HepG2 (cell line): Measurements from ENCODE around the gene SLC25A43. TPM values are rescaled to one million over a fixed set of nuclear protein-coding genes. Genes with fewer than 3 reads are reported as not detected.

Source experiments
- ATAC-seq: fragments of 200-7000 bp; cut with Tn5 transposase; 3 replicates; pipeline ENCODE4 v1.9.1; 2020; ENCODE audit warnings: mild to moderate bottlenecking, moderate library complexity
- BruUV-seq: library from RNA; stranded (reverse); fragments of 400-500 nt; replicated peaks from 2 replicates; lab custom pipeline; 2021; lab: Mats Ljungman, UMichigan
- CTCF ChIA-PET: fragments of 300-600 bp; formaldehyde crosslinking; extraction: SDS; loops from one replicate; lab custom pipeline; 2021; ENCODE audit warnings: low total read pairs, inconsistent platforms, low intra/inter-chr PET ratio; lab: Yijun Ruan, JAX
- POLR2A ChIA-PET: fragments of 350-600 bp; sonication (Branson Sonifier 250); formaldehyde crosslinking; loops from one replicate; lab custom pipeline; 2020; ENCODE audit warnings: antibody characterized with exemption, inconsistent platforms; lab: Yijun Ruan, JAX
- DNase-seq: peaks from one replicate; pipeline ENCODE4 v3.0.0-alpha.2; 2015; ENCODE audit warnings: low spot score
- FAIRE-seq: peaks from 3 replicates; lab custom pipeline; 2011; peaks lifted over from hg19 to GRCh38; lab: Jason Lieb, UNC
- H2AFZ ChIP-seq: one replicate; pipeline ENCODE4 v1.6.1; 2011; ENCODE audit warnings: low read length, inconsistent platforms
- H3K27ac ChIP-seq: fragments of 300-600 bp; 3 replicates; pipeline ENCODE4 v1.8.0; 2011; ENCODE audit warnings: mixed run types, mild to moderate bottlenecking, mixed read lengths, low read length, inconsistent platforms; ENCODE audit not compliant: insufficient read depth; ENCODE audit errors: extremely low read length
- H3K27me3 ChIP-seq, 2 experiments: fragments of 200-600 bp in 1 of 2; 2 replicates in 1 of 2; 3 replicates in 1 of 2; pipeline versions ENCODE4 v1.6.0 to v1.8.0; 2011; ENCODE audit warnings: low read length in 2 of 2, mild to moderate bottlenecking in 2 of 2, moderate library complexity in 2 of 2, inconsistent platforms in 1 of 2; ENCODE audit not compliant: insufficient read depth in 2 of 2, control insufficient read depth in 1 of 2
- H3K36me3 ChIP-seq, 2 experiments: fragments of 200-600 bp in 1 of 2; replicated peaks in 1 of 2; 2 replicates in 1 of 2; 3 replicates in 1 of 2; pipeline versions ENCODE4 v1.5.1 to v1.8.0; 2011; ENCODE audit warnings: low read length in 2 of 2, inconsistent platforms in 1 of 2; ENCODE audit not compliant: insufficient read depth in 2 of 2, control insufficient read depth in 1 of 2
- H3K4me1 ChIP-seq: 2 replicates; pipeline ENCODE4 v1.5.1; 2012; ENCODE audit warnings: low read length, inconsistent platforms; ENCODE audit not compliant: insufficient read depth
- H3K4me2 ChIP-seq: 2 replicates; pipeline ENCODE4 v1.6.0; 2011; ENCODE audit warnings: low read depth, low read length, inconsistent platforms
- H3K4me3 ChIP-seq, 3 experiments: fragments of 200-600 bp in 1 of 3; sonication (generic), shearing (Covaris generic) in 1 of 3; replicated peaks in 1 of 3; 2 replicates each; pipeline ENCODE4 v1.5.1; 2011 to 2016; ENCODE audit warnings: low read length in 3 of 3, inconsistent platforms in 2 of 3, low read depth in 2 of 3, mild to moderate bottlenecking in 2 of 3, control low read depth in 1 of 3, mixed read lengths in 1 of 3; ENCODE audit not compliant: insufficient read depth in 1 of 3
- H3K79me2 ChIP-seq: one replicate; pipeline ENCODE4 v1.6.1; 2011; ENCODE audit warnings: low read length, inconsistent platforms; ENCODE audit not compliant: insufficient read depth
- H3K9ac ChIP-seq: 2 replicates; pipeline ENCODE4 v1.6.0; 2011; ENCODE audit warnings: mild to moderate bottlenecking, low read depth, low read length, inconsistent platforms; ENCODE audit not compliant: insufficient read depth
- H3K9me3 ChIP-seq: 2 replicates; pipeline ENCODE4 v1.5.1; 2012; ENCODE audit warnings: mild to moderate bottlenecking, low read length
- H4K20me1 ChIP-seq: 2 replicates; pipeline ENCODE4 v1.6.0; 2011; ENCODE audit warnings: inconsistent platforms, mild to moderate bottlenecking, low read length, moderate library complexity; ENCODE audit not compliant: insufficient read depth
- CREB3 ChIP-seq: sonication (generic); formaldehyde crosslinking; IDR thresholded peaks from 2 replicates; pipeline ENCODE4 v1.5.0; 2020; ENCODE audit warnings: missing genetic modification reagents
- DR1 ChIP-seq: sonication (generic); formaldehyde crosslinking; IDR thresholded peaks from 2 replicates; pipeline ENCODE4 v1.8.0; 2021; ENCODE audit warnings: mild to moderate bottlenecking, missing genetic modification reagents, inconsistent platforms
- GABPB1 ChIP-seq: IDR thresholded peaks from 2 replicates; pipeline ENCODE4 v1.6.1; 2016; ENCODE audit warnings: mild to moderate bottlenecking, missing genetic modification reagents, moderate library complexity, missing compliant biosample characterization
- HNF4G ChIP-seq, 2 experiments: sonication (generic) in 1 of 2; formaldehyde crosslinking in 1 of 2; IDR thresholded peaks; 2 replicates each; pipeline versions ENCODE4 v1.4.0 to v1.6.1; 2011 to 2020; ENCODE audit warnings: borderline replicate concordance in 2 of 2, low read depth in 2 of 2, mild to moderate bottlenecking in 2 of 2, low read length in 1 of 2, missing genetic modification reagents in 1 of 2, moderate library complexity in 1 of 2
- PHF5A ChIP-seq: IDR thresholded peaks from one replicate; pipeline ENCODE4 v1.6.1; 2018; ENCODE audit warnings: low read depth, missing genetic modification reagents; ENCODE audit not compliant: unreplicated experiment
- TBX2 ChIP-seq: sonication (generic); formaldehyde crosslinking; IDR thresholded peaks from 2 replicates; pipeline ENCODE4 v1.5.0; 2020; ENCODE audit warnings: missing genetic modification reagents, mild to moderate bottlenecking, borderline replicate concordance
- XBP1 ChIP-seq: sonication (generic); formaldehyde crosslinking; IDR thresholded peaks from 2 replicates; pipeline ENCODE4 v1.5.0; 2020; ENCODE audit warnings: missing genetic modification reagents
- ZBTB7B ChIP-seq: sonication (generic); formaldehyde crosslinking; IDR thresholded peaks from 2 replicates; pipeline ENCODE4 v1.4.0; 2020; ENCODE audit warnings: missing genetic modification reagents
- ZNF124 ChIP-seq: sonication (generic); formaldehyde crosslinking; IDR thresholded peaks from 2 replicates; pipeline ENCODE4 v1.4.0; 2020; ENCODE audit warnings: missing genetic modification reagents
- ZNF234 ChIP-seq: sonication (generic); formaldehyde crosslinking; conservative IDR thresholded peaks from 2 replicates; pipeline ENCODE4 v1.5.1; 2020; ENCODE audit warnings: mild to moderate bottlenecking, missing genetic modification reagents
- ZNF3 ChIP-seq: IDR thresholded peaks from 2 replicates; pipeline ENCODE4 v1.7.0; 2017; ENCODE audit warnings: inconsistent platforms
- ZNF331 ChIP-seq: sonication (generic); formaldehyde crosslinking; IDR thresholded peaks from 2 replicates; pipeline ENCODE4 v1.4.0; 2020; ENCODE audit warnings: missing genetic modification reagents
- ZNF549 ChIP-seq: sonication (generic); formaldehyde crosslinking; IDR thresholded peaks from 2 replicates; pipeline ENCODE4 v1.5.0; 2020; ENCODE audit warnings: missing genetic modification reagents
- ZNF780A ChIP-seq: sonication (generic); formaldehyde crosslinking; IDR thresholded peaks from 2 replicates; pipeline ENCODE4 v1.8.0; 2022; ENCODE audit warnings: mild to moderate bottlenecking, missing genetic modification reagents, moderate library complexity
- WGBS: methylation state at CpG from one replicate; pipeline ENCODE4 v1.1.6; 2017; ENCODE audit warnings: low lambda C conversion rate; 5-methylcytosine and 5-hydroxymethylcytosine counted together
- in situ Hi-C: cut with HindIII; loops from 2 replicates; pipeline ENCODE4 v1.10.0; 2017; ENCODE audit warnings: low pct_unique_long_range_greater_than_20kb; ENCODE audit not compliant: extremely low pct_ligation_motif_present
- intact Hi-C: fragments of 100-400 bp; cut with micrococcal nuclease; formaldehyde crosslinking; loops from one replicate; pipeline ENCODE4 v1.10.0; 2022; ENCODE audit not compliant: unreplicated experiment
- polyA plus RNA-seq, 8 experiments: library from polyadenylated mRNA; depleted of rRNA in 3 of 8; stranded (reverse) in 7 of 8; unstranded in 1 of 8; fragments of >200 nt; fragmentation: Illumina TruSeq in 4 of 8; extraction: Trizol in 4 of 8; gene quantifications; 2 replicates each; pipeline versions ENCODE4 v1.2.1 to v1.2.3, GENCODE V29; 2011 to 2016; ENCODE audit warnings: low read depth in 4 of 8, missing spikeins in 1 of 8, mixed read lengths in 1 of 8; ENCODE audit not compliant: insufficient read depth in 1 of 8
- total RNA-seq, 5 experiments: library from RNA; depleted of rRNA; stranded (reverse); fragments of >200 nt; fragmentation: Illumina TruSeq; extraction: Trizol; gene quantifications; 2 replicates each; pipeline ENCODE4 v1.2.3, GENCODE V29; 2016; ENCODE audit warnings: low read depth in 1 of 5
- TF ChIP-seq, protein P1 (sequence below): sonication (generic); formaldehyde crosslinking; IDR thresholded peaks from 2 replicates; pipeline ENCODE4 v1.8.1; 2022; ENCODE audit warnings: low read depth, mild to moderate bottlenecking, missing genetic modification reagents
- TF ChIP-seq, protein P2 (sequence below): IDR thresholded peaks from 2 replicates; pipeline ENCODE4 v1.6.1; 2016

SLC25A43 gene
- total and polyA plus RNA-seq, 2 of the 13 experiments (the other 11 are each of a cell fraction or from before 2014, with no cell fraction given): 5.8 to 13.2 TPM

- TSS peak; percentile 55 for BruUV-seq
- H3K36me3 ChIP-seq: no peaks in the 10 kb centered on the region
- WGBS: 97% methylated on average over 4 of the region's 4 CpGs
- H3K27me3 ChIP-seq: no peaks in the 10 kb centered on the region
- ChIA-PET POLR2A (no interaction called here), CTCF (no interaction called here)
- ATAC-seq (no peak), FAIRE-seq (no peak), DNase-seq (no peak)
- H3K9ac ChIP-seq: no peak overlapping the region
- no peak overlapping the region for H3K4me2 ChIP-seq
- H3K27ac ChIP-seq: no peak overlapping the region
- H3K9me3 ChIP-seq: no peaks in the 10 kb centered on the region
- intact Hi-C loops (no loop called here), in situ Hi-C loops (no loop called here)
- no peaks in the 10 kb centered on the region for H4K20me1 ChIP-seq
- H2AFZ ChIP-seq: no peak overlapping the region
- TF ChIP-seq TBX2 (CRISPR knock-in tag): no peak
- TF ChIP-seq CREB3 (CRISPR knock-in tag): no peak
- no peak for TF ChIP-seq GABPB1
- no peak for TF ChIP-seq ZNF780A
- TF ChIP-seq ZNF234 (CRISPR knock-in tag): no peak
- TF ChIP-seq PHF5A: no peak
- TF ChIP-seq XBP1 (CRISPR knock-in tag): no peak
- no peak for TF ChIP-seq ZNF331 (CRISPR knock-in tag)
- TF ChIP-seq, protein P1, sequence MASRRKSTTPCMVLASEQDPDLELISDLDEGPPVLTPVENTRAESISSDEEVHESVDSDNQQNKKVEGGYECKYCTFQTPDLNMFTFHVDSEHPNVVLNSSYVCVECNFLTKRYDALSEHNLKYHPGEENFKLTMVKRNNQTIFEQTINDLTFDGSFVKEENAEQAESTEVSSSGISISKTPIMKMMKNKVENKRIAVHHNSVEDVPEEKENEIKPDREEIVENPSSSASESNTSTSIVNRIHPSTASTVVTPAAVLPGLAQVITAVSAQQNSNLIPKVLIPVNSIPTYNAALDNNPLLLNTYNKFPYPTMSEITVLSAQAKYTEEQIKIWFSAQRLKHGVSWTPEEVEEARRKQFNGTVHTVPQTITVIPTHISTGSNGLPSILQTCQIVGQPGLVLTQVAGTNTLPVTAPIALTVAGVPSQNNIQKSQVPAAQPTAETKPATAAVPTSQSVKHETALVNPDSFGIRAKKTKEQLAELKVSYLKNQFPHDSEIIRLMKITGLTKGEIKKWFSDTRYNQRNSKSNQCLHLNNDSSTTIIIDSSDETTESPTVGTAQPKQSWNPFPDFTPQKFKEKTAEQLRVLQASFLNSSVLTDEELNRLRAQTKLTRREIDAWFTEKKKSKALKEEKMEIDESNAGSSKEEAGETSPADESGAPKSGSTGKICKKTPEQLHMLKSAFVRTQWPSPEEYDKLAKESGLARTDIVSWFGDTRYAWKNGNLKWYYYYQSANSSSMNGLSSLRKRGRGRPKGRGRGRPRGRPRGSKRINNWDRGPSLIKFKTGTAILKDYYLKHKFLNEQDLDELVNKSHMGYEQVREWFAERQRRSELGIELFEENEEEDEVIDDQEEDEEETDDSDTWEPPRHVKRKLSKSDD (CRISPR knock-in tag): no peak
- no peak for TF ChIP-seq HNF4G (IDR thresholded peaks at IDR 0.05; ENCODE audit: borderline replicate concordance, low read depth, low read length)
- TF ChIP-seq HNF4G (CRISPR knock-in tag; IDR thresholded peaks at IDR 0.05; ENCODE audit: borderline replicate concordance, low read depth): no peak
- TF ChIP-seq ZNF549 (CRISPR knock-in tag): no peak
- TF ChIP-seq ZBTB7B (CRISPR knock-in tag): no peak
- no peak for TF ChIP-seq DR1 (CRISPR knock-in tag)
- no peak for TF ChIP-seq ZNF3 (CRISPR knock-in tag)
- TF ChIP-seq ZNF124 (CRISPR knock-in tag): no peak
- TF ChIP-seq, protein P2, sequence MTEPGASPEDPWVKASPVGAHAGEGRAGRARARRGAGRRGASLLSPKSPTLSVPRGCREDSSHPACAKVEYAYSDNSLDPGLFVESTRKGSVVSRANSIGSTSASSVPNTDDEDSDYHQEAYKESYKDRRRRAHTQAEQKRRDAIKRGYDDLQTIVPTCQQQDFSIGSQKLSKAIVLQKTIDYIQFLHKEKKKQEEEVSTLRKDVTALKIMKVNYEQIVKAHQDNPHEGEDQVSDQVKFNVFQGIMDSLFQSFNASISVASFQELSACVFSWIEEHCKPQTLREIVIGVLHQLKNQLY (CRISPR knock-in tag): no peak
- TF ChIP-seq, all 625 proteins: peak for 0
- peaks cover 27% of the 10 kb centered on the region for H3K4me1 ChIP-seq
- no peak overlapping the region for H3K4me3 ChIP-seq
- H3K79me2 ChIP-seq: peaks cover 6% of the 10 kb centered on the region
Measured at GRCh38 chrX:119401569-119401968, 2.4 kb downstream of the SLC25A43 start.
